DMS114 treated with DMSO at 0.1 percent for 48 hours (cell line): Measurements from ENCODE around the gene STRADB.
"Not testable (repeated sequence)": the region's sequence is repeated elsewhere in the genome, so short reads cannot be mapped to it uniquely, and the experiment has no call there.

Experiments
- DNase-seq: peaks from one replicate; lab custom pipeline; 2025; ENCODE audit not compliant: unreplicated experiment; lab: John Stamatoyannopoulos, UW

The STRADB gene, protein sequence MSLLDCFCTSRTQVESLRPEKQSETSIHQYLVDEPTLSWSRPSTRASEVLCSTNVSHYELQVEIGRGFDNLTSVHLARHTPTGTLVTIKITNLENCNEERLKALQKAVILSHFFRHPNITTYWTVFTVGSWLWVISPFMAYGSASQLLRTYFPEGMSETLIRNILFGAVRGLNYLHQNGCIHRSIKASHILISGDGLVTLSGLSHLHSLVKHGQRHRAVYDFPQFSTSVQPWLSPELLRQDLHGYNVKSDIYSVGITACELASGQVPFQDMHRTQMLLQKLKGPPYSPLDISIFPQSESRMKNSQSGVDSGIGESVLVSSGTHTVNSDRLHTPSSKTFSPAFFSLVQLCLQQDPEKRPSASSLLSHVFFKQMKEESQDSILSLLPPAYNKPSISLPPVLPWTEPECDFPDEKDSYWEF

DNA sequence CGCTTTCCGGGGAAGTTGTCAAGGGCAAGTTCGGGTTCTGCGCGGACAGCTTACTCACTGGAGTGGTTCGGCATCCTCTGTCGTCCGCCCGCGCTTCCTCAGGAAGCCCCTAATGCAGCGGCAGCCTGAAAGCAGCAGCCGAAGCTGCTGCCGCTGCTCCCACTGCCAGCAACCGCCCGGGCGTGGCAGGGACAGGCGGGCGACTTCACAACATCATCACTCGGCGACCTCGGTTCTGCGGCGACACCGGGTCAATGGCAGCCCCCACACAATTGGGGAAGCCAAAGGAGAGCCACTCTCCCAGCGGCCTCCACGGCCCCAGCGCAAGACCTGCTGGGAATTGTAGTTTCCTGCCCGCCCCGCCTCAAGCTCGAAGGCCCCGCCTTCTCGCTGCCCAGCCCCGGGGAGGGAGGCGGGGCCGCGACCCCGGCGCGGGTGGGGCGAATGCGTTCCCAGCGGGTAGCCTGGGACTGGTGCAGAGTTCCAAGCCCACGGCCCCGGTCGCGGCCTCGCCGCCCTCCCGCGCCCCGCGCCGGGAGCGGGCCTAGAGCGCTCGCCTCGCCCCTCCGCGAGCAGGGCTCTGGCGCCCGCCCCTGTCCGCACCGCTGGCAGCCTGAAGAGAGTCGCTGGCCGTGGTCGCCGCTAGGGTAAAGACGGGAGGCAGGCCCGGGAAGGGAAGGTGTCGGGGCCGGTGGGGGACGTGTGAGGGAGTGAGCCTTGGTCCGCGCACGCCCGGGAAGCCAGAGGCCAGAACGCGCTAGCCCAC is at the start of gene STRADB, which contains the start of gene TRAK2:
STRADB (plus strand) TSS at position 449 of the 766 bp plus-strand sequence. CDS start 3,101 bp downstream, outside the sequence.
TRAK2 (minus strand) TSS at position 167 of the 766 bp plus-strand sequence. CDS start 30,951 bp downstream, outside the sequence.
- DNase-seq, result peak; percentile 77

DNA sequence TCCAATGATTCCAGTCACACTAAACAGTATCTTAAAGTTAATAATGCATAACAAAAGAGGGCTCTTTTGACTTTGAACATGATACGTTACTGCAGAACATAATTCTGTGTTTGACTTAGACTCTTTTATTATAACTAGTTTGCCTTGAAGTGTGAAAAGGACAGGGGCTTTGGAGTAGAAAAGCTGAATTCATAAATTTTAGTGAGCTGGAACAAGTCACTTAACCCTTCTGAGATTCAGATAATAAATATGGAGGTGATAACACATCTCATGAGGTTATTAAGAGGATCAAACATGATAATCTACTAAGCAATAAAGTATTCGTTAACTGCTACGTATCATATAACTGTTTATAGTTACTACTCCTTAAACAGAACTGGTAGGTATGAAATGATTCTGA is 49.7 kb upstream of the STRADB start:
- DNase-seq, result no peak

DNA sequence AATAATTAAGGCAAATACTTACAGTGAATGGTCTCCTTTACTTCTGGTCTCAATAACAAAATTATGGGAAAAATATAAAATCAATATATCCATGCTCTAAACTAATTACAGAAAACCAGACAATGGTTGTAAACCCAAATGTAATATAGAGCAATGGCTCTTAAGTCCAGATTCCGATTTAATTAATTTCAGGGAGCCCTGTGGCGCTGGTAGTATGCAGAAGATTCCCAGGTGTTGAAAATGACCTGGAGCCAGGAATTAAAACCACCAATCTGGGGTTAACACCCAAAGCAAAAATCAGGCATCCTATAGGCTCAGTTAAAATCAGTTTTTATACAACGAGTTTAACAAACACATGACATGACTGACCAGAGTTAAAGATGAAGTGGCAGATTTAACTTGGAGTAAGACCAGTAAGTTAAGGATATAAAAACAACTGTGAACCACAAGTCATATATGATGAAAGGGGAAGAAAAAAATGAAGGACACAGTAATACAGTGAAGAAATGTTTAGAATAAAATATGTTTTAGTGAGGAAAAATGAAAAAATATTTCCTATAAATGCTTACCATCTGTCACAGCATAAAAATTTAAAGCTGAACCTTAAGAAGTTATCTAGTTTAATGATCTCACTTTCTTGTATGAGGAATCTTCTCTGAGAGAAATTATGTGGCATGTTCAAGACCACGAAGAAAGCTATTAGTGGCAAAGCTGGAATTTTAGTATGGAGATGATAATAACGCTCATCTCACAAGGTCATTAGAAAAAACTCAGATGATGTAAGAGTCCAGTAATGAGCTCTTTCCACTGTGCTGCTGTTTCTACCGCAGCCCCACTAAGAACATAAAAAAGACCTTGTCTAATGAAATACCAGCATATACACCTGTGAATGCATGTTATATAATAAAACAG is 48.6 kb upstream of the STRADB start:
- no peak for DNase-seq

DNA sequence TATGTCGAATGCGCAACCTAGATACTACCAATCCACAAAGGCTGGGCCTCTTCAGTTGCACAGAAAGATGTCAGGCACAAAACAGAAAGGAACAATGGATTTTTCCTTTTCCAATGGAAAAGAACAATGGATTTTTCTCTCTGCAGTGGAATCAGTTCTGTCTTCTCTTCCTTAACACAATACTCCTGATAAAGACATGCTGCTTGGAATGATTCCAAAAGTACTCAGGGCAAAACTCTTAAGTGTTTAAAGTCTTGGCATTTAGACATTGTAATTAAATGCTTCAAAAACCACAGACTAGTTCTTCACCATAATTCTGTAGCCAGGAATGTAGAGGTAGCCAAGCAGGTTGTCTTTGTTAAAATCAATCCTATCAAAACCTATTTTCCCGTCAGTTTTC is 47.7 kb upstream of the STRADB start:
- DNase-seq, result no peak

DNA sequence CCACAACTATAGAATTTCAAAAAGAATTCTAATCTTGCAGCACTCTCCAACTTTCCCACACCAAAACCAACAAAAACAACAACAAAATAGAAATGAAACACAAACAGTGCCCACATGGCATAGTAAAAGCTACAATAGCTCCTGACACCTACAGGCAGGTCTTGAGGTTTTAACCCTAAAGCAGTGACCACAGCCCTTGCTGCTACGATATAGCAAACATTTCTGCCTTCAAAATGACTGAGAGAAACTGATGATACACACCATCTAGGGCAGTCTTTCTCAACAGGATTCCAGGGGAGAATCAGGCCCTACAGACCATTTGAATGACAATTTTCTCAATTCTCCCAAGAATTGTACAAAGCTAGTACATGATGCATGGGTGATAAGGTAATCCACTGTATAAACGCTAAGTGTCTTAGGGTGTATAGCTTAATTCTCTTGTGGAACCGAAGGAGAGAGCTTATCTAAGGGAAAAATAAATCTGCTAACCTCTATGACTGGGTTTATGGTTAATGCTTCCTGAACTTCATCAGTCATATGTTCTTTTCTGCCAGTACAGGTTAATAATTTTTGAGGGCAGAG is 46.8 kb upstream of the STRADB start:
- DNase-seq, result no peak

DNA sequence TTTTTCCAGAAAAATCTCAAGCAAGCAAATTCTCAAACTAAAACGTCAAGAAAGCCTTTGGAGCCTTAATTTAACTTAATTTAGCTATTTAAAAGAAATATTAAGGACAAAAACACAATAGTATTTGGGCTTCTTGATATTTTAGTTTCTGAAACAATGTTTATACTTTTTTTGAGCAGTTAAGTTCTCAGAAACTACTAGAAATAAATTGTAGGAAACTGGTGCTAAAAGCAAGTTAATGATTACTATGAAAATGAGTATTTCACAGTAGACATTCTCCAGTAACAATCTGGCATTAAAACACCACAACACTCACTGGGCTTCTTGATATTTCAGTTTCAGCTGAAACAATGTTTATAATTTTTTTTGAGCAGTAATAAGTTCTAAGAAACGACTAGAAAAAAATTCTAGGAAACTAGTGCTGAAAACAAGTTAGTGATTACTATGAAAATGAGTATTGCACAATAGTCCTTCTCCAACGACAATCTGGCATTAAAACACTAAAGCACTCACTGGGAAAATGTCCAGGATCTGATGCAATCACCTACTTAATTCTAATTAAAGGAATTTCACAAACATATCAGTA is 45.4 kb upstream of the STRADB start:
- DNase-seq, result no peak

DNA sequence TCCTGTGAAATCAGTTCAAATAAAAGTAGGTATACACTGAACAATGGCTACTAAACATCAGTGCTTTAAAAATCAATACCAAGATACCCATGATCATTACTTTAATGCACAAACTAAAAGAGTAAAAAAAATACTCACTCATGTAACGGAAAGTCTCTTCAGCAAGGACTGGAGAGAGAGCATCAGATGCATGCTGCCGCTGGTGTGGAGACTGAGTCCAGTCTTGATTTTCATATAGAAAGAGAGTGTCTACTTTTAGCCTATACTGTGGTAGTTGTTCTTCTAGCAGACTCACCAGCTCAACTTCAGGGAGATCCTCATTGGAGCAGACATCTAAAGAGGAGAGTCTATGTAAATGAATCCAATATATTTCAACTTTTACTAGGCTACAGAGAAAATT is 44.3 kb upstream of the STRADB start:
- DNase-seq, result no peak

DNA sequence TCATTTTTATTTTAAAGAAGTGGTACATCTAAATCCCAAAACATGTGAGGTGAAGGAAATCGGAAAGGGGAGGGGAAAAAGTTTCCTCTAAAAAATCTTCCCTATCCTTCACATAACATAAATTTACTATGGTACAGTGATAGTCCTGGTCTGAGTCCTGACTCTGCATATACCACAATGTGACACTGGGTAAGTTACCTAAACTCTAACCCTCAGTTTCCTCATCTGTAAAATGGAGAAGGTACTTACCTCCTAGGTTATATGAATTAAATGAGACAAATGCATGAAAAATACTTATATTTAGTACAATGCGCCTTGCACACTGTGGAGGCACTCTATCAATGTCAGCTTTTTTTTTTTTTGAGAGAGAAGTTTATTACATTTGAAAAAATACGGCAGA is 42.6 kb upstream of the STRADB start:
- no peak for DNase-seq

DNA sequence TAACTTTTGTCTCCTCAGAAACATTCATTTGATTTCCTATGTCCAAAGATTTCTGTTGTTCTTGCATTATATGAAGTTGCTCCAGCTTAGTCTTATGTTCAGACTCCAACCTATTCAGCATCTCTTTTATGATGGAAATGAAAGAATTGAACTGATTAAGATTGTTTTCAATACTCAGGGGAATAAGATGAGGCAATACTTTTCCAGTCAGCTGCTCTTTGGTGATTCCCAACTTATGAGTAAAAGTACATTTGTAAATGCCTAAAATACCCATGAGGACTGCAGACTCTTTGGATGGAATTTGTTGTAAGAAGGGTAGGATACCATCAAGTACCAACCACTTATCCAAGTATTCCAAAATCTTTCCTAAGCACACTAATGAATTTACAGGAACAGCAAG is 40.1 kb upstream of the STRADB start:
- DNase-seq, result no peak

DNA sequence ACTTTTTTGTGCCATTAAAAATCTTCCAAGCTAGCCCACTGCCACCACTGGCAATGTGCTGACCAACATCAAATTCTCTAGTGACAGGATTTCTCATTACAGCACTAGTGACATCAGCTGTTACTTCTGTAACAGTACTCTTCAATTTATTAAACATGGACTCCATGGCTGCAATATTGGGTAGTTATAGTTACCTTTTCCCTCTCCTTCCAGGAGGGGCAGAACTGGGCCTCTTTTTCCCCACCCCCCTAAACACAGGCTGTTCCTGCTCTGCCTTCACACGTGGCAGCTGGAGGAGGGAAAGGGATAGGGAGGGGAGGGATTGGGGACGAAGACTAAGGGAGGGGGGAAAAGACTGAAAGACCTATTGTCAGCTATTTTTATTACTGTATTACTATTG is 38.4 kb upstream of the STRADB start:
- no peak for DNase-seq

DNA sequence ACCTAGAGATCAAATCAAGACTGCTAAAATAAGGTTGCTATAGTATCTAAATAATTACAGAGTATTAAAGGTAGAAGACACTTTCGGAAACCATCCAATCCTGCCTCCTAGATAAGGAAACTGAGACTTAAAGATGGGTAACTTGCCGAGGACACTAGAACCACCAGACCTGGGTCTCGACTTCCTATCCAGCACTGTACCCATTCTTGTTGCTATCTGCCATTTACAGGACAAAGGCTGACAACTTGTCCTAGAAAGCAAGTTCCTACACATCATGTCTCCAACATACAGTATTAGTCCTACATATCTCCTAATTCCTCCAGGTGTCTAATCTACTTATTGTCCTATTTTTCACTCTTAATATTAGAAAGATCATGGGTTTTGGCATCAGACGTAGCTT is 38.0 kb upstream of the STRADB start:
- DNase-seq, result no peak

DNA sequence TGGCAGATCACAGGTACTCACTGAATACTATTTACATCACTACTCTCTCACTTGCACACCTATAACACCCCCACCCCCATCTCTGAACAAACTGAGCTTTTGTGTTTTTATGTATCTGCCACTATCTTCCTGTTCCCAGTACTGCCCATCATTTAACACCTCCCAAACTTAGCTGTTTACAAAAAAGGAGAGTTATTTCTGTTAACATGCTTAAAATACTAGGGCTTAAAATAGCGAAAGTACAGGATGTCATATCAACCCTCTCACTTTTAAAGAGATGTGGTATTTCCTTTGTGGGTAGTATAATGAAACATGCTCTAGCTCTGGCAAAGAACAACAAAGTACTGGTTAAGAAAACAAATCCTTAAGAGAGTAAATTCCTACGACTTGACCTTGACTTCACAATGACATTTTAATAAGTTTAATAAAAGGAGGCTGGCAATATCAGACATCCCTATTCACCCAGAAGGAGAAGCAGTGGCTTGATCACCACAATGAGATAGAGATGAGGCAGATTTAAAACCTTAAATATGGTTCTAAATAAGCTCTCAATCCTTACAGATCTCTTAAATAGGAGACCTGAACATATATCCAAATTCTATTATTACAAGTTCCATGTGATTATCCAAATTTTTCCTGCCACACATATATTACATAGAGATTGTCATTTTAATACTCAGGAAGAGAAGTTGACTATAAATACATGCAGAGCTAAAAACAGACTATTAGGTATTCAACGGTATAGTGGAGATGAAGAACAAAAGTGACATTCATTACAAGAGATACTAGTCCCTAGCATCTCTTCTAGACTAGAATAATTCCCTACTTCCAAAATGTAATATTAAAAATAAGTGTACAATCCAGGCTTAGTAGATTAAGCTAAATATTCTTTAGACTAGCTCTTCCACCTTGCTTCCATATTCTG is 37.2 kb upstream of the STRADB start:
- DNase-seq, result no peak

DNA sequence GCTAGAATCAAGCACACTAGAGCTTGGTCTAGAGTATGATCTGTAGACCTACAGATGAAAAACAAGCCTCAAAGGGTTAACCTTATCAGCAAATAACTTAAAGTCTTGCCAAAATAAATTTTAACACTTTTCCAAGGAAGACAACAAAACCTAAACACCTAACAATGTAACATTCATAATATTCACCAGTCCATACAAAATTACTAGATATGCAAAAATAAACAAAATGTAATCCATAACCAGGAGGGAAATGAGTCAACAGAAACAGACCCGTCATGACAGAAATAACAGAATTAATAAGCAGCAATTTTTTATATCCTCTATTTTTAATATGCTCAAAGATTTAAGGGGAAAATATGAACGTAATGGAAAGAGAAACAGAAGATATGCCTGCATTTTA is 36.4 kb upstream of the STRADB start:
- no peak for DNase-seq

DNA sequence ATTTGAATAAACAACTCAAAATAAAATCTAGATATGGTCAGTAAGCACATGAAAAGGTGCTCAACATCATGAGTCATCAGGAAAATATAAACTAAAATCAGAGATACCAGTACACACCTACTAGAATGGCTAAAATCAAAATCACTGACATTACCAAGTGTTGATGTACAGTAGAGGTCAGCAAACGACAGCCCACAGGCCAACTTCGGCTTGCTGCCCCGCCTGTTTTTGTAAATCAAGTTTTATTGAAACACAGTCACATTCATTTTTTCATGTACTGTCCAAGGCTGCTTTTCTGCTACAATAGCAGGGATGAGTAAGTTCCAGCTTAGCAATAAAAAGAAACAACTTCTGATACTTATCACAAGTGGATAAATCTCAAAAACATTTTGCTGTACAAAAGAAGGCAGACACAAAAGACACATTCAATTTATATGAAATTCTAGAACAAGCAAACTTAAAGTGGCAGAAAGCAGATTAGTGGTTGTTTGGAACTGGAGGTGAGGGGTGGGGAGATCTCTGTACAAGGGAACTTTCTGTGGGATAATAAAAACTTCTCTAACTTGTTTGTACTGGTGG is 32.4 kb upstream of the STRADB start:
- DNase-seq, result no peak

DNA sequence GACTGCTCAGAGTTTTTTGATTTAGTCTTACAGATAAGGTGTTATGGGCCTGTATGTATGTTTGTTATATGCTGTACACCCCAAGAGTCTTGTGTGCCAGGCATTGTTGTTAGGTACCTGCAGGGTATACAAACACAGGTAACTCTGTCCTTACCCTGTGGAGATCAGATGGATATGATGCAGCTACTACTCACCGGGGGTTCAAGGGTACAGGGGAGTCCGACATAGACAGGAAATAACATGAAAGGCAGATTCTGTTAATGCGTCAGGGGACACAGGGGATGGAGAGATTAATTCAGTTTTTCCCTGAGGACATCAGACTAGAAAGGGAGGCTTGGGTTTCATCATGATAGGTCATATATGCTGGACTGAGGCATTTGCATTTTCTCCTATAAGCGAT is 31.6 kb upstream of the STRADB start:
- DNase-seq, result no peak

DNA sequence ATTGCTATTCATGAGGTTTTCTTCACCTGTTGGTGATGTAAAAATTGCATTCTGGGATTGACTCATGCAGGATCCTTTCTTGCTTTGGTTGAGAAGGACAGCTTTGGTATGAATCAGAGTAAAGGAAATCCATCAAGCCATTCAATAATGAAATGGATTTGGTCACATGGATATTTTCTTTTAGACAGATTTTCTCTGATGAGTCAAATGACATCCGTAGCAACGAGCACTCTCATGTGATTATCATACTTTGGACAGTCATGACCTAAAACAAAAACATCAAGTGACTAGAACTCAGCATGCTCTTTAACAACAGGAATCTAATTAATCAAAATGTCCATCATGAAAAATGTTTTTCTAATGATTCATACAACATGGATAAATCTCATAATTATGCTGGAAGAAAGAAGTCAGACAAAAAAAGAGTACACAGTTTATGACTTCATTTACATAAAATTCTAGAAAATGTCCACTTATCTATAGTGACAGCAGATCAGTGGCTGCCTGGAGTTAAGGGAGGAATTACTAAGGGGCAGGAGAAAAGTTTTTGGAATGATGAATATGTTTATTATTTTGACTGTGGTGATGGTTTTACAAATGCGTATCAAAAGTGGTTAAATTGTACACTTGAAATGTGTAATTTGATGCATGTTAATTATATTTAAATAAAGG is 31.0 kb upstream of the STRADB start:
- no peak for DNase-seq

DNA sequence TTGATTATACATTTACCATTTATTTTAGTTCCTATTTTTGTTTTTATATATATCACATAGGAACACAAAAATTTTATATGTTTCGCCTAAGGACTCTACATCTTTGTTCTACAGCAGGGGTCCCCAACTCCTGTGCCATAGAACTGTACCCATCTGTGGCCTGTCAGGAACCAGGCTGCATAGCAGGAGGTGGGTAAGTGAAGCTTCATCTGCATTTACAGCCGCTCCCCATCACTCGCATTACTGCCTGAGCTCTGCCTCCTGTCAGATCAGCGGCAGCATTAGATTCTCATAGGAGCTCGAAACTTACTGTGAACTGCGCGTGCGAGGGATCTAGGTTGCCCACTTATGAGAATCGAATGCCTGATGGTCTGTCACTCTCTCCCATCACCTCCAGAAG is 25.6 kb upstream of the STRADB start:
- DNase-seq, result no peak

DNA sequence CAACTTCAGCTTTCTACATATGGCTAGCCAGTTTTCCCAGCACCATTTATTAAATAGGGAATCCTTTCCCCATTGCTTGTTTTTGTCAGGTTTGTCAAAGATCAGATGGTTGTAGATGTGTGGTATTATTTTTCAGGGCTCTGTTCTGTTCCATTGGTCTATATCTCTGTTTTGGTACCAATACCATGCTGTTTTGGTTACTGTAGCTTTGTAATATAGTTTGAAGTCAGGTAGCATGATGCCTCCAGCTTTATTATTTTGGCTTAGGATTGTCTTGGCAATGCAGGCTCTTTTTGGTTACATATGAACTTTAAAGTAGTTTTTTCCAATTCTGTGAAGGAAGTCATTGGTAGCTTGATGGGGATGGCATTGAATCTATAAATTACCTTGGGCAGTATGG is 23.2 kb upstream of the STRADB start:
- not testable (repeated sequence) for DNase-seq
